CD14-positive monocyte (primary cell): ENCODE data around the gene RPL29. TPM values are rescaled to one million over a fixed set of nuclear protein-coding genes. Genes with fewer than 3 reads are reported as not detected.
"Not testable (repeated sequence)": the region's sequence is repeated elsewhere in the genome, so short reads cannot be mapped to it uniquely, and the experiment has no call there.

ENCODE experiments used
- DNase-seq, 3 donors: peaks; one replicate each; pipeline ENCODE4 v3.0.0-alpha.2; 2011 to 2022
- H2AFZ ChIP-seq: 2 replicates; pipeline ENCODE4 v1.6.0; 2012; ENCODE audit warnings: mild to moderate bottlenecking, low read depth, low read length, inconsistent platforms; ENCODE audit not compliant: insufficient read depth, poor library complexity, severe bottlenecking
- H3K27ac ChIP-seq, 2 donors: 1 replicate in 1 of 2; 2 replicates in 1 of 2; pipeline ENCODE4 v1.5.1; 2012 to 2013; ENCODE audit warnings: low read length in 2 of 2, control low read depth in 1 of 2, inconsistent platforms in 1 of 2, low read depth in 1 of 2, mild to moderate bottlenecking in 1 of 2
- H3K27me3 ChIP-seq, 2 donors: one replicate each; pipeline versions ENCODE4 v1.6.0 to v1.6.1; 2011 to 2013; ENCODE audit warnings: low read length in 2 of 2; ENCODE audit not compliant: control insufficient read depth in 2 of 2, insufficient read depth in 2 of 2
- H3K36me3 ChIP-seq, 2 donors: replicated peaks in 1 of 2; 1 replicate in 1 of 2; 2 replicates in 1 of 2; pipeline versions ENCODE4 v1.5.1 to v1.6.1; 2012 to 2013; ENCODE audit warnings: low read length in 2 of 2, control low read depth in 1 of 2, inconsistent platforms in 1 of 2, mild to moderate bottlenecking in 1 of 2; ENCODE audit not compliant: insufficient read depth in 2 of 2, control insufficient read depth in 1 of 2
- H3K4me1 ChIP-seq, 2 donors: 1 replicate in 1 of 2; 2 replicates in 1 of 2; pipeline versions ENCODE4 v1.5.1 to v1.6.1; 2012 to 2013; ENCODE audit warnings: low read length in 2 of 2, control low read depth in 1 of 2, inconsistent platforms in 1 of 2, mild to moderate bottlenecking in 1 of 2, moderate library complexity in 1 of 2; ENCODE audit not compliant: insufficient read depth in 2 of 2, control insufficient read depth in 1 of 2
- H3K4me2 ChIP-seq: replicated peaks from 2 replicates; pipeline ENCODE3; 2012; ENCODE audit warnings: low read length, moderate library complexity, mild to moderate bottlenecking; ENCODE audit not compliant: poor library complexity, severe bottlenecking; ENCODE audit errors: extremely low read depth
- H3K4me3 ChIP-seq, 3 experiments: fragments of 200-600 bp in 1 of 3; sonication (generic) in 1 of 3; replicated peaks in 1 of 3; 1 replicate in 2 of 3; 2 replicates in 1 of 3; pipeline ENCODE4 v1.5.1; 2011 to 2013; ENCODE audit warnings: low read length in 3 of 3, mild to moderate bottlenecking in 3 of 3, control low read depth in 2 of 3, low read depth in 2 of 3, inconsistent platforms in 1 of 3, moderate library complexity in 1 of 3
- H3K79me2 ChIP-seq: 2 replicates; pipeline ENCODE4 v1.6.0; 2012; ENCODE audit warnings: mild to moderate bottlenecking, control low read depth, inconsistent platforms, low read length, moderate library complexity; ENCODE audit not compliant: insufficient read depth
- H3K9ac ChIP-seq: 2 replicates; pipeline ENCODE4 v1.6.0; 2017; ENCODE audit warnings: low read length, mild to moderate bottlenecking; ENCODE audit not compliant: insufficient read depth, poor library complexity, severe bottlenecking
- H3K9me3 ChIP-seq, 2 donors: replicated peaks in 1 of 2; 1 replicate in 1 of 2; 2 replicates in 1 of 2; pipeline versions ENCODE4 v1.5.1 to v1.6.1; 2012 to 2013; ENCODE audit warnings: low read length in 2 of 2, control low read depth in 1 of 2; ENCODE audit not compliant: control insufficient read depth in 1 of 2, insufficient read depth in 1 of 2
- H4K20me1 ChIP-seq: 2 replicates; pipeline ENCODE4 v1.6.0; 2012; ENCODE audit warnings: mild to moderate bottlenecking, low read length, control low read depth, moderate library complexity; ENCODE audit not compliant: insufficient read depth
- H3K27ac Mint-ChIP-seq, 7 donors: one replicate each; pipeline ENCODE4 v1.8.0; 2020; ENCODE audit warnings: mild to moderate bottlenecking in 7 of 7, mixed read lengths in 7 of 7, moderate library complexity in 6 of 7, inconsistent platforms in 2 of 7
- H3K27me3 Mint-ChIP-seq, 3 donors: one replicate each; pipeline ENCODE4 v1.8.0; 2021 to 2022; ENCODE audit warnings: low read depth in 3 of 3, mild to moderate bottlenecking in 3 of 3, mixed read lengths in 3 of 3, moderate library complexity in 3 of 3, inconsistent platforms in 1 of 3
- H3K36me3 Mint-ChIP-seq, 2 donors: one replicate each; pipeline ENCODE4 v1.8.0; 2020; ENCODE audit warnings: mixed read lengths in 2 of 2, inconsistent platforms in 1 of 2, mild to moderate bottlenecking in 1 of 2
- H3K4me1 Mint-ChIP-seq: one replicate; pipeline ENCODE4 v1.8.0; 2020; ENCODE audit warnings: mild to moderate bottlenecking, mixed read lengths
- H3K4me3 Mint-ChIP-seq, 2 donors: one replicate each; pipeline ENCODE4 v1.8.0; 2020; ENCODE audit warnings: mild to moderate bottlenecking in 2 of 2, mixed read lengths in 2 of 2, moderate library complexity in 1 of 2
- H3K9me3 Mint-ChIP-seq, 7 donors: one replicate each; pipeline ENCODE4 v1.8.0; 2020 to 2022; ENCODE audit warnings: mixed read lengths in 7 of 7, mild to moderate bottlenecking in 6 of 7, moderate library complexity in 6 of 7, inconsistent platforms in 2 of 7
- WGBS: methylation state at CpG from one replicate; pipeline ENCODE4 v1.1.5; 2013; ENCODE audit warnings: missing lambda C conversion rate; ENCODE audit not compliant: insufficient coverage; 5-methylcytosine and 5-hydroxymethylcytosine counted together
- intact Hi-C, 2 donors: fragments of 100-400 bp; cut with micrococcal nuclease; formaldehyde crosslinking; loops; one replicate each; pipeline versions ENCODE4 v1.15.0 to v1.15.1; 2023
- polyA plus RNA-seq, 3 donors: library from polyadenylated mRNA; depleted of rRNA in 1 of 3; unstranded in 2 of 3; stranded (reverse) in 1 of 3; fragments of 300-500 nt in 2 of 3; fragments of >200 nt in 1 of 3; fragmentation: Illumina TruSeq in 2 of 3; gene quantifications; 1 replicate in 2 of 3; 2 replicates in 1 of 3; pipeline ENCODE4 v1.2.3, GENCODE V29; 2012 to 2021
- TF ChIP-seq, protein P1 (sequence below): fragments of 200-600 bp; IDR thresholded peaks from one replicate; pipeline ENCODE4 v1.8.0; 2022; ENCODE audit warnings: antibody characterized with exemption, mild to moderate bottlenecking

Gene RPL29
- polyA plus RNA-seq, 3 donors: 753 to 2,360 (median 856) TPM

DNA sequence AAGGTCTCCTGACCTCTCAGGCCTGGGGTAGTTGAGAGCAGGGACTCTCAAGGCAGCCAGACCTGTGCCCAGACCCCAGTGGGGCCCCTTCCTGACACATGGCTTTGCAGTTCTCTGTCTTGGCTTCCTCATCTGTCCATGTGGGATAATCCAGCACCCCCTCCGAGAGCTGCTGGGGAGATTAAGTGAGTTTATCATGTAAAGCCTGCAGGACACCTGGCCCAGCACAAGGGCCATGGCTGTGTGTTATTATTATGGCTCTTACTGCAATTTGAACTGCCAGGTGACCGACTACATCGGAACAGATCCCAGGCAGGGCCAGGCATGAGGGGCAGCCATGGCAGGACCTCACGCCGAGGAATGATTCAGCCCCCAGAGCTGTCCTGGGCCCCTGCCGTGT, 48.1 kb upstream of the RPL29 start:
- peaks cover 1 to 8% (median 2%) of the 10 kb centered on the region in 3 donors for H3K27me3 Mint-ChIP-seq
- Histone ChIP-seq H3K4me3 (no peak overlapping the region), H3K36me3 (peaks cover 4 to 14% of the 10 kb centered on the region in 2 donors), H3K27me3 (no peaks in the 10 kb centered on the region), H3K4me1 (no peaks in the 10 kb centered on the region), H3K79me2 (no peaks in the 10 kb centered on the region), H4K20me1 (peaks cover 17% of the 10 kb centered on the region), H3K4me2 (no peak overlapping the region), H3K9me3 (no peaks in the 10 kb centered on the region), H3K9ac (no peak overlapping the region), H3K27ac (no peak overlapping the region), H2AFZ (no peak overlapping the region)
- no peak for DNase-seq
- H3K4me3 Mint-ChIP-seq: peak overlapping the region in 1 of 2 donors; percentile 21
- intact Hi-C loops: no loop called here
- 72% methylated on average over 5 of the region's 6 CpGs for WGBS
- H3K36me3 Mint-ChIP-seq: peaks cover 7 to 12% of the 10 kb centered on the region in 2 donors
- H3K4me1 Mint-ChIP-seq: peaks cover 6% of the 10 kb centered on the region
- TF ChIP-seq, protein P1, sequence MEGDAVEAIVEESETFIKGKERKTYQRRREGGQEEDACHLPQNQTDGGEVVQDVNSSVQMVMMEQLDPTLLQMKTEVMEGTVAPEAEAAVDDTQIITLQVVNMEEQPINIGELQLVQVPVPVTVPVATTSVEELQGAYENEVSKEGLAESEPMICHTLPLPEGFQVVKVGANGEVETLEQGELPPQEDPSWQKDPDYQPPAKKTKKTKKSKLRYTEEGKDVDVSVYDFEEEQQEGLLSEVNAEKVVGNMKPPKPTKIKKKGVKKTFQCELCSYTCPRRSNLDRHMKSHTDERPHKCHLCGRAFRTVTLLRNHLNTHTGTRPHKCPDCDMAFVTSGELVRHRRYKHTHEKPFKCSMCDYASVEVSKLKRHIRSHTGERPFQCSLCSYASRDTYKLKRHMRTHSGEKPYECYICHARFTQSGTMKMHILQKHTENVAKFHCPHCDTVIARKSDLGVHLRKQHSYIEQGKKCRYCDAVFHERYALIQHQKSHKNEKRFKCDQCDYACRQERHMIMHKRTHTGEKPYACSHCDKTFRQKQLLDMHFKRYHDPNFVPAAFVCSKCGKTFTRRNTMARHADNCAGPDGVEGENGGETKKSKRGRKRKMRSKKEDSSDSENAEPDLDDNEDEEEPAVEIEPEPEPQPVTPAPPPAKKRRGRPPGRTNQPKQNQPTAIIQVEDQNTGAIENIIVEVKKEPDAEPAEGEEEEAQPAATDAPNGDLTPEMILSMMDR: no peak
- peak overlapping the region in 1 of 7 donors; percentile 78 for H3K27ac Mint-ChIP-seq
- H3K9me3 Mint-ChIP-seq: no peaks in the 10 kb centered on the region

DNA sequence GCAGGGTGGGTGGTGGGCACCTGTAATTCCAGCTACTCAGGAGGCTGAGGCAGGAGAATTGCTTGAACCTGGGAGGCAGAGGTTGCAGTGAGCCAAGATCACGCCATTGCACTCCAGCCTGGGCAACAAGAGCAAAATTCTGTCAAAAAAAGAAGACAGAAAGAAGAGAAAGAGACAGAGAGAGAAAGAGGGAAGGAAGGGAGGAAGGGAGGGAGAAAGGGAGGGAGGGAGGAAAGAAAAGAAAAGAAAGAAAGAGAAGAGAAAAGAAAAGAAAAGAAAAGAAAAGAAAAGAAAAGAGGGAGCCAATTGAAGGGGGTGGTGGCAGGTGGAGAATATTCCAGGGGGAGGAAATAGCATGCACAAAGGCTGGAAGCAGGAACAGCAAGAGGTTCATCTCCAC, 47.3 kb upstream of the RPL29 start:
- peak overlapping the region in 1 of 7 donors; percentile 46 for H3K27ac Mint-ChIP-seq
- intact Hi-C loops, H3K4me2 ChIP-seq, H3K79me2 ChIP-seq, H3K9me3 Mint-ChIP-seq, H3K4me1 Mint-ChIP-seq, H3K36me3 Mint-ChIP-seq, H3K27me3 ChIP-seq, H3K4me3 ChIP-seq, H3K9me3 ChIP-seq, DNase-seq, H3K36me3 ChIP-seq, H3K9ac ChIP-seq, H3K4me1 ChIP-seq, H3K4me3 Mint-ChIP-seq, H4K20me1 ChIP-seq, H3K27me3 Mint-ChIP-seq, H3K27ac ChIP-seq, H2AFZ ChIP-seq: not testable (repeated sequence)
- WGBS: no CpG with 5 or more reads among the region's 1 CpG
